Astrocyte of the cerebellum (primary cell): ENCODE results near the gene OGA.

ENCODE experiments used
- DNase-seq: peaks from one replicate; pipeline ENCODE4 v3.0.0-alpha.2; 2011; ENCODE audit warnings: low read depth
- H3K4me3 ChIP-seq: 2 replicates; pipeline ENCODE4 v1.5.1; 2011; ENCODE audit warnings: mild to moderate bottlenecking, low read depth, low read length, moderate library complexity
- CTCF ChIP-seq: IDR thresholded peaks from 2 replicates; pipeline ENCODE4 v1.5.1; 2012; ENCODE audit warnings: low read length, low read depth, moderate library complexity, mild to moderate bottlenecking; ENCODE audit errors: missing control alignments
- in situ Hi-C: cut with HindIII; loops from 2 replicates; pipeline ENCODE4 v1.10.0; 2017; ENCODE audit warnings: low sequenced_read_pairs

The OGA gene

DNA sequence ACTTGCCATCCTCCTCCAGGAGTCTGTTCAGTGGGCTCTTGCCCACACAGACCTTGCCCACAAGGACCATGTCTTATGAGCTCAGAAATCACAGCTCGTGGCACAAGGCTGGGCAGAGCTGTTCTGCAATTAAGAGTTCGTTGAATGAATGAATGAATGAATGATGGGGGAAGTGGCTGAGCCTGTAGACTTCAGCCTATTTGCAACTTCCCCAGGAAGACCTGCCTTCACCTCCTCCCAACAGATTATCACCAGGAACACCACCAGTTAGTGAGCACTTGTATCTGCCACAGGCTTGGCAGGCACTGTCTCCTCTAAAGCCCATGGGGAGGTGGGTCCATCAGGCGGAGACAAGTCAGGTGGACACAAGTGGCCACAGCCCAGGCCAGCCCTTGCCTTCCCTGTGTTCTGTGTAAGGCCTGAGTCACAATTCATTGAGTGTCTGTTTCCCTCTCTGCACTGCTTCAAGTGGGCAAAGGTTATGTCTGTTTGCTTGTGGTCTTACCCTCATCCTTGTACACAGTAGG, 40.6 kb downstream of the OGA start:
- DNase-seq = no peak
- no peak for TF ChIP-seq CTCF
- in situ Hi-C loops = no loop called here
- no peak overlapping the region for H3K4me3 ChIP-seq

DNA sequence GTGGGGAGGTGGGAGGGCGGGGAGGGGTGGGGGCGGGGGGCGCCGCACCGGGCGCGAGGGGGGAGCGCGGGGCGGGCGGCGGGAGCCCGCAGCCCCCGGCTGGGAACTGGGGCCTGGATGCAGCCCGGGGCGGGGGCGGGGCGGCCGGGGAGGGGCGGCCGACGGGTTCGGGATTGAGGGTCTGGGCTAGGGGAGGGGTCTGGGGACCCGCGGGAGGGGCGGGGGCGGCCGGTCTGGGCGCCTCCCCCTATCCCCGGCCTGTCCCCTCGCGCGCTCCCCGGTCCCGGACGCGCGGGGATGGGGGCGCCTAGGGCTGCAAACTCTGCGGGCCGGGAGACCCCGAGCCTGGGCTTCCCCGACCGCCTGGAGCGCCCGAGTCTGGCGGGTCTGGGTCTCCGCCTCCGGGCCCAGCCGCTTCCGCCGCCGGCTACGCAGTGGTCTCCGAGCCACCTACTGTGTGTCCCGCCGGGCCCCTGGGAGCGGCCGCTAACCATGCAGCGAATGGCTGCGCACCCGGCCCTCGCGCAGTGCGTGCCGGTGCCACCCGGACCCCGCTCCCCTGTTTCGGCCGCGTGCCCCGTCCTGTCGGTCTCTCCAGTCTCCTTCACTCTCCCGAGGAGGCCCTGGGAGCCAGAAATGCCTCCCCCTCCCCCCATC, 42.0 kb downstream of the OGA start:
- no peak for DNase-seq
- H3K4me3 ChIP-seq = no peak overlapping the region
- in situ Hi-C loops = no loop called here
- no peak for TF ChIP-seq CTCF

DNA sequence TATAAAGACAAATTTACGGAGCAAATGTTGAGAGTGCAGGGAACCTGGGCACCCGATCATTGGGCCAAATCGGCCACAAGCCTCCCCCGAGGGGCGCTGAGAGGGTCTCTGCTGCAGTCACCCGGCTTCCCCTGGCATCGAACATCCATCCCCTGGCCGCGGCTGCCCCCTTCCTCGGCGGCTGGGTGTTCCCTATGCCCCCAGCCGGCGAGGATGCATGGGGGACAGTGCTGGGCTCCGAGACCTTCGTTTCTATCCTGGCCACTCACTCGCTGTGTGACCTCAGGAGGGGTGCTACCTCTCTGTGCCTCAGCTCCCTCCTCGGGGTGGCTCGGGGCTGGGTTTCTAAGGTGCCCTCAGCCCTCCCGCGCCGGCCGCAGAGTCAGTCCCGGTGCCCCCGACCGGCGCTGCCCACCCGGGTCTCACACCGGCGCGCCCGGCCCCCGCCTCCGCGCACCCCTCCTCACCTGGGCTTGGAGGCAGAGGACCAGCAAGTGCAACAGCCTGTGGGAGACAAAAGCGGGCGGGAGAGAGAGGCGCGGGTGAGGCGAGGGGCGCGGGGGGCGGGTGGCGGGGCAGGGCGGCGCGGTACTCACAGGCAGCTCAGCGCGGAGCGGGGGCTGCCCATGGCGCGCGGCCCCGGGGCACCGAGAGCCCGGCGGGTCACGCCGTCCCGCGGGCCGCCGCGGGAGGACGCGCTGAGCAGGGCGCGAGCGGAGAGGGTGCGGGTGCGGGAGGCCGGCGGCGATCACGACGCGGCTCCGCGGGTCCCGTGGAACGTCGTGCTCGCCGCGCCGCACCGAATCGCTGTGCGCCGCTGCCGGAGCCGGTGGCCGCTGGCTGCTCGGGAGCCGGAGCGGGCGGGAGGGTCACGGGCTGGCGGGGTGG, 42.7 kb downstream of the OGA start, which contains the start of gene FGF8:
Gene FGF8 (minus strand): TSS at position 842 of the 888 bp plus-strand sequence. CDS start 214 bp downstream, at position 628.
- H3K4me3 ChIP-seq = no peak within 1 kb of the TSS
- in situ Hi-C loops = no loop called here
- no peak for DNase-seq
- no peak for TF ChIP-seq CTCF

DNA sequence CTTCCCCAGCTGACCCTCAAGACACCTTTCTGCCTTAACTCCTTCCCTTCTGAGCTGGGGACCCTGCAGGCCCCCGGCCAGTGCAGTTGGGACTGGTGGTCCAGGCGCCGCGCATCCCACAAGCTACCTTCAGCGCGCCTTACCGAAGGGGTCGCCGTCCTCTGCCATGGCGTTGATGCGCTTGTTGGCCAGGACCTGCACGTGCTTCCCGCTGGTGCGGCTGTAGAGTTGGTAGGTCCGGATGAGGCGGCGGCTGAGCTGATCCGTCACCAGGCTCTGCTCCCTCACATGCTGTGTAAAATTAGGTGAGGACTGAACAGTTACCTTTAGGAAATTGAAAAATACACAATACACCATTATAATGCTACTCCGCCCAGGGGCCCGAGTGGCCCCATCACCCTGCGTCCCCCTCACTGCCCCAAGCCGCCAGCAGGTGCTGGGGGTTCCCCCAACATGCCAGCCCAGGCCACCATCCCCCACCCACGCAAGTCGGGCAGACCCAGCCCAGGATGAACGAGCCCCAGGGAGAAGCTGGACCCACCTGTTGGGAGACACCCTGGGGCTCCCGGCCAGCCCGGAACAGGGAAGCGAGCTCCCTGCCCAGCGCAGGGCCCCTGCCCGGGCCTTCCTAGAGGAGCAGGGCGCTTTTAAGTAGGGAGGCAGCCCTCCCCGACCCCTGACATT, 43.5 kb downstream of the OGA start:
- H3K4me3 ChIP-seq = no peak overlapping the region
- no peak for DNase-seq
- in situ Hi-C loops = no loop called here
- no peak for TF ChIP-seq CTCF

- H3K4me3 ChIP-seq = no peak overlapping the region
- no peak for DNase-seq
- in situ Hi-C loops = no loop called here
- TF ChIP-seq CTCF = no peak
Measured at GRCh38 chr10:101773923-101774588, 44.2 kb downstream of the OGA start.
